ENCODE measurements around the gene S1PR2. TPM values are rescaled to one million over a fixed set of nuclear protein-coding genes. Genes with fewer than 3 reads are reported as not detected.
"Not testable (repeated sequence)": the region's sequence is repeated elsewhere in the genome, so short reads cannot be mapped to it uniquely, and the experiment has no call there.

Gene S1PR2
- total RNA-seq, 1 donor, result 35.4 TPM

DNA sequence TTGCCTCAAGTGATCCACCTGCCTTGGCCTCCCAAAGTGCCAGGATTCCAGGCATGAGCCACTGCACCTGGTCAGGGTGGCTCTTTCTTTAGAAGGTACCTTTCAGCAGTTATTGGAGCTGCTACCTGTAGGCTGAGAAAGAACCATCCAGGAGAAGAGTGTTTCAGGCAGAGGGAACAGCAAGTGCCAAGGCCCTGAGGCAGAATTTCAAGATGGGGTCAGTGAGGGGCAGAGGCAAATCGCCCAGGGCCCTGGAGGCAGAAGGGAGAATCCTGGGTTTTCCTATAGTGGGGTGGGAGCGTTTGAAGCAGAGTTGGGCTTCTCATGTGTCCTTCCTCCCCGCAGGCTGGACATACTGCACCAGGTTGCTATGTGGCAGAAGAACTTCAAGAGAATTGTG lies 23.1 kb upstream of the S1PR2 start:
- TF ChIP-seq, protein P1, sequence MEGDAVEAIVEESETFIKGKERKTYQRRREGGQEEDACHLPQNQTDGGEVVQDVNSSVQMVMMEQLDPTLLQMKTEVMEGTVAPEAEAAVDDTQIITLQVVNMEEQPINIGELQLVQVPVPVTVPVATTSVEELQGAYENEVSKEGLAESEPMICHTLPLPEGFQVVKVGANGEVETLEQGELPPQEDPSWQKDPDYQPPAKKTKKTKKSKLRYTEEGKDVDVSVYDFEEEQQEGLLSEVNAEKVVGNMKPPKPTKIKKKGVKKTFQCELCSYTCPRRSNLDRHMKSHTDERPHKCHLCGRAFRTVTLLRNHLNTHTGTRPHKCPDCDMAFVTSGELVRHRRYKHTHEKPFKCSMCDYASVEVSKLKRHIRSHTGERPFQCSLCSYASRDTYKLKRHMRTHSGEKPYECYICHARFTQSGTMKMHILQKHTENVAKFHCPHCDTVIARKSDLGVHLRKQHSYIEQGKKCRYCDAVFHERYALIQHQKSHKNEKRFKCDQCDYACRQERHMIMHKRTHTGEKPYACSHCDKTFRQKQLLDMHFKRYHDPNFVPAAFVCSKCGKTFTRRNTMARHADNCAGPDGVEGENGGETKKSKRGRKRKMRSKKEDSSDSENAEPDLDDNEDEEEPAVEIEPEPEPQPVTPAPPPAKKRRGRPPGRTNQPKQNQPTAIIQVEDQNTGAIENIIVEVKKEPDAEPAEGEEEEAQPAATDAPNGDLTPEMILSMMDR (IDR thresholded peaks at IDR 0.05; ENCODE audit: insufficient read depth, low read depth, low read length), result no peak
- no peak overlapping the region for H3K4me3 ChIP-seq (ENCODE audit: low read depth, low read length)
- DNase-seq (ENCODE audit: low read depth), result no peak

DNA sequence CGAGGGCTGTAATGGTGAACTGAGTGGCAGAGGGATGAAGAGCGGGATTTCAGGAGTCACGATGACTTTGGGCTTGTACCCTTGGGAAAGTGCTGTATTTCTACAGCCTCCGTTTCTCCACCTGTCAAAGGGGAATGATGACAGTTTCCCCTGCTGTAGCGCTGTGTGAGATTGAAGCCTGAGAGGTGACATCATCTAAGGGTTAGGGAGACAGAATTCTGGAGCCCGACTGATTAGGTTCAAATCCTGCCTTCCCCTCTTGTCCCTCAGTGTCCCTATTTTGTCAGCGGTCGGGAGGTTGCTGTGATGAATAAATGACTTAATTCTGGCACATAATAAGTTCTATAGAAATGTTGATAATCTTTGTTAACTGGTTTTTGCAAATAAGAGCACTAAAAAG lies 21.6 kb upstream of the S1PR2 start:
- peak overlapping the region; percentile 99 for H3K4me3 ChIP-seq (ENCODE audit: low read depth, low read length)

DNA sequence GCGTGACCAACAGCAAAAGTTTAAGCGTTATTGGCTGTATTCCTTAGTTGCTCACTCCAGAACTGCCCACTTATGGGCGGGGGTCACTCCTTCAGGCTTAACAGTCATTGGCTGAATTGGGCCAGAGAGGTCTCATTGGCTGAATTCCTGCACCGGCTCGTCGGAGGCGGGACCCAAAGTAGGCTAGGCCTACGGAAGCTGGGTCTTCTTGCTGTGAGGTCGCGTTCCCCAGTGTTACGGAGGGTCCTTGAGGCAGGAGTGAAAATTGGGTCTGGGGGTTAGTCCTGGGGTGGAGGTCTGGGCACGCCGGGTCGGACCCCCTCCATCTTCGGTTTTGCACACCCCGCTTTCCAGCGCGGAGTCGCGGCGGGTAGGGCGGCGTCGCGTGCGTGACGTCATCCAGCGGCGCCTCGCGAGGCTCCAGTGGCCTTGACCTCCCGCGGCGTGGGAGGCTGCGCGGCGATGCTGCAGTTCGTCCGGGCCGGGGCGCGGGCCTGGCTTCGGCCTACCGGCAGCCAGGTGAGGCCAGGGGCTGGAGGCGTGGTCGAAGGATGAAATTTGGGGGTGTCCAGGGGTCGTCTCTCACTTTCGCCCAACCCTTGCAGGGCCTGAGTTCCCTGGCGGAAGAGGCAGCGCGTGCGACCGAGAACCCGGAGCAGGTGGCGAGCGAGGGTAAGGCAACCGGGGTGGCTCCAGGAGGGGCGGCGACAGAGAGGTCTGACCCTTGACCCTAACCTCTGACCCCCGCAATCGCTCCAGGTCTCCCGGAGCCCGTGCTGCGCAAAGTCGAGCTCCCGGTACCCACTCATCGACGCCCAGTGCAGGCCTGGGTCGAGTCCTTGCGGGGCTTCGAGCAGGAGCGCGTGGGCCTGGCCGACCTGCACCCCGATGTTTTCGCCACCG lies 20.9 kb upstream of the S1PR2 start, which contains the start of gene MRPL4:
TSS of gene MRPL4 (plus strand) at position 423 of the 903 bp plus-strand sequence. CDS start at position 463, 40 bp downstream.
- TF ChIP-seq, protein P1 (IDR thresholded peaks at IDR 0.05; ENCODE audit: insufficient read depth, low read depth, low read length), result no peak
- DNase-seq (ENCODE audit: low read depth), result peak; percentile 99

More for the DNA sequence above, 21.6 kb upstream of the S1PR2 start:
- TF ChIP-seq, protein P1 (IDR thresholded peaks at IDR 0.05; ENCODE audit: insufficient read depth, low read depth, low read length), result no peak
- no peak for DNase-seq (ENCODE audit: low read depth)

DNA sequence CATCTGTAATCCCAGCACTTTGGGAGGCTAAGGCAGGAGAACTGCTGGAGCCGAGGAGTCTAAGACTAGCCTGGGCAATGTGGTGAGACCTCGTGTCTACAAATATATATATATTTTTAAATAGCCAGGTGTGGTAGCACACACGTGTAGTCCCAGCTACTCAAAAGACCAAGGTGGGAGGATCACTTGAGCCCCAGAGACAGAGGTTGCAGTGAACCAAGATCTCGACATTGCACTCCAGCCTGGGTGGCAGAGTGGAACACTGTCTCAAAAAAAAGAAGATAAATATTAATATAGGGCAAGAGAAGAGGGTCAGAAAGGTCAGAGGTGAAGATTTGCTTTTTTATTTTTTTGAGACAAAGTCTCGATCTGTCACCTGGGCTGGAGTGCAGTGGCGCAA lies 15.4 kb upstream of the S1PR2 start:
- TF ChIP-seq, protein P1 (IDR thresholded peaks at IDR 0.05; ENCODE audit: insufficient read depth, low read depth, low read length), result no peak
- H3K4me3 ChIP-seq (ENCODE audit: low read depth, low read length), result no peak overlapping the region
- DNase-seq (ENCODE audit: low read depth), result no peak

More for the DNA sequence above, 20.9 kb upstream of the S1PR2 start, which contains the start of gene MRPL4:
- H3K4me3 ChIP-seq (ENCODE audit: low read depth, low read length), result peak within 1 kb of the TSS; percentile 99

DNA sequence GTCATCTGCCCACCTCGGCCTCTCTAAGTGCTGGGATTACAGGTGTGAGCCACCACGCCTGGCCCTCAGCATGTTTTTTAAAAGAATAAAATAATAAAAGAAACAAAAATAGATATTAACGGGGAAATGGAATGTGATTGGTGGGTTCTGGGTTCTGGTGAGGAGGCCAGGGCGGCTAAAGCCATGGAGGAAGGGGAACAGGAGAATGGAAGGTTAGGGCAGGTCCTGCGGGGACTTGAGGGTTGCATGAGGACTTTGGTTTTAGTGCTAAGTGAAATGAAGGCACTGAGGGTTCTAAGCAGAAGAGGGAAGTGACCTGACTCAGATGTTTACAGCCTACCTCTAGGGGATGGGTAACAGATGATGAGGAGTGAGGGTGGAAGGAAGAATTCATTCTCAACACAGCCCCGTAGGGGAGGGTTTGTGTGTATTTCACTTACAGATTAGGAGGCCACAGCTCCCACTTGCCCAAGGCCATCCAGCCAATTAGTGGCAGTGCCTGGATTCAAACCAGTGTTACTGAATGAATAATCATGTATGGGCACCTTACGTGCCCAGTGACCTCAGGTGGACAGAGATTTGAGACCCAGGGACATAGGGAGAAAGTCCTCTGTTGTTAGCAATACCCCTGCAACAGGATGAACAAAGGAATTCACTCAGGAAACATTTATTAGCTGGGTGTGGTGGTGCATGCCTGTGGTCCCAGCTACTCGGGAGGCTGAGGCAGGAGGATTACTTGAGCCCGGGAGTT lies 14.2 kb upstream of the S1PR2 start:
- TF ChIP-seq, protein P1 (IDR thresholded peaks at IDR 0.05; ENCODE audit: insufficient read depth, low read depth, low read length), result no peak
- H3K4me3 ChIP-seq (ENCODE audit: low read depth, low read length), result no peak overlapping the region
- no peak for DNase-seq (ENCODE audit: low read depth)

DNA sequence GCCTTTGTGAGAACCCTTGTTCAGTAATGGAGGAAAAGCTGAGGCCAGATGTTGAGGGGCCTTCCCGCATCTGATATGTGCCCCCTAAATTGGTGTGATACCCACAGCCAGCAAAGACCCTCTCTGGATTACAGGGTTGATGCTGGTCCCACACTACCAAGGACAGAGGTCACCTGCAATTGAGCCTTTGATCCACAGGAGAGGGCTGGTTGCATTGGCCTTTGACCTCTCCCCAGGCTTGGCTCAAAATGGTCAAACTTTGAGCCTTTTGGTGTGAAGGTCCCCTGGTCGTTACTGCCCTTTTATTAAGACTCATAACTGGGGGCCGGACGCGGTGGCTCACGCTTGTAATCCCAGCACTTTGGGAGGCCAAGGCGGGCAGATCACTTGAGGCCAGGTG lies 12.5 kb upstream of the S1PR2 start:
- TF ChIP-seq, protein P1 (IDR thresholded peaks at IDR 0.05; ENCODE audit: insufficient read depth, low read depth, low read length), result no peak
- DNase-seq (ENCODE audit: low read depth), result no peak
- no peak overlapping the region for H3K4me3 ChIP-seq (ENCODE audit: low read depth, low read length)

DNA sequence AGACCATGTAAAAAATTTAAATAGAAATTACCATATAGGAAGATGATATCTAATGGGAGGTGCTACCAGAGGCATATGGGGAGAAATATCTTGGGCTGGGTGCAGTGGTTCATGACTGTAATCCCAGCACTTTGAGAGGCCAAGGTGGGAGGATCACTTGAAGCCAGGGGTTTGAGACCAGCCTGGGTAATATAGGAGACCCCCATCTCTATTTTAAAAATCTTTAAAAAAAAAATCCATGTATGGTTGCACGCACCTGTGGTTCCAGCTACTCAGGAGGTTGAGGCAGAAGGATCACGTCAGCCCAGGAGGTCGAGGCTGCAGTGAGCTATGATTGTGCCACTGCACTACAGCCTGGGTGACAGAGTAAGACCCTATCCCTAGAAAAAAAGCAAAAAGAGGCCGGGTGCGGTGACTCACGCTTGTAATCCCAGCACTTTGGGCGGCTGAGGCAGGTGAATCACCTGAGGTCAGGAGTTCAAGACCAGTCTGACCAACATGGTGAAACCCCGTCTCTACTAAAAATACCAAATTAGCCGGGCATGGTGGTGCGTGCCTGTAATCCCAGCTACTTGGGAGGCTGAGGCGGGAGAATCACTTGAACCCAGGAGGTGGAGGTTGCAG lies 10.8 kb upstream of the S1PR2 start:
- DNase-seq (ENCODE audit: low read depth); H3K4me3 ChIP-seq (ENCODE audit: low read depth, low read length): not testable (repeated sequence)
